Trophoblast cell (in vitro differentiated cells and primary cell): ENCODE measurements around the gene MRPL32.
A peak's percentile ranks its signal among the peaks of the same experiment; 100 is the strongest.

ENCODE experiments used
- DNase-seq, 2 donors: peaks; one replicate each; pipeline ENCODE4 v3.0.0-alpha.2; 2016
- H2AFZ ChIP-seq: 2 replicates; pipeline ENCODE4 v1.6.1; 2013; ENCODE audit warnings: low read length, moderate library complexity, mild to moderate bottlenecking; ENCODE audit not compliant: insufficient read depth, poor library complexity
- H2AK5ac ChIP-seq: 2 replicates; pipeline ENCODE4 v1.6.1; 2013; ENCODE audit warnings: mild to moderate bottlenecking, low read length
- H2BK120ac ChIP-seq: 2 replicates; pipeline ENCODE4 v1.6.1; 2013; ENCODE audit warnings: low read length, mild to moderate bottlenecking, moderate library complexity; ENCODE audit not compliant: insufficient read depth, poor library complexity
- H2BK12ac ChIP-seq: 2 replicates; pipeline ENCODE4 v1.6.1; 2013; ENCODE audit warnings: mild to moderate bottlenecking, low read length, moderate library complexity
- H2BK5ac ChIP-seq: 2 replicates; pipeline ENCODE4 v1.6.1; 2013; ENCODE audit warnings: low read length, low read depth, moderate library complexity, mild to moderate bottlenecking; ENCODE audit not compliant: poor library complexity
- H3K14ac ChIP-seq: 2 replicates; pipeline ENCODE4 v1.6.1; 2013; ENCODE audit warnings: mild to moderate bottlenecking, low read length
- H3K18ac ChIP-seq: 2 replicates; pipeline ENCODE4 v1.6.1; 2013; ENCODE audit warnings: mild to moderate bottlenecking, low read length
- H3K23ac ChIP-seq: 2 replicates; pipeline ENCODE4 v1.6.1; 2013; ENCODE audit warnings: low read length
- H3K27ac ChIP-seq: 2 replicates; pipeline ENCODE4 v1.5.1; 2013; ENCODE audit warnings: low read depth, mild to moderate bottlenecking, inconsistent platforms, low read length, moderate library complexity
- H3K27me3 ChIP-seq: 2 replicates; pipeline ENCODE4 v1.6.1; 2013; ENCODE audit warnings: inconsistent platforms, mild to moderate bottlenecking, low read length, moderate library complexity; ENCODE audit not compliant: insufficient read depth
- H3K36me3 ChIP-seq, 2 experiments: 1 replicate in 1 of 2; 2 replicates in 1 of 2; pipeline ENCODE4 v1.6.1; 2013; ENCODE audit warnings: low read length in 2 of 2, mild to moderate bottlenecking in 2 of 2, moderate library complexity in 1 of 2; ENCODE audit not compliant: insufficient read depth in 2 of 2, control insufficient read depth in 1 of 2
- H3K4ac ChIP-seq: 2 replicates; pipeline ENCODE4 v1.6.1; 2013; ENCODE audit warnings: low read depth, mild to moderate bottlenecking, low read length, moderate library complexity
- H3K4me1 ChIP-seq, 2 experiments: 1 replicate in 1 of 2; 2 replicates in 1 of 2; pipeline ENCODE4 v1.6.1; 2013; ENCODE audit warnings: low read length in 2 of 2, mild to moderate bottlenecking in 2 of 2, moderate library complexity in 1 of 2; ENCODE audit not compliant: insufficient read depth in 2 of 2, control insufficient read depth in 1 of 2
- H3K4me2 ChIP-seq: 2 replicates; pipeline ENCODE4 v1.6.1; 2013; ENCODE audit warnings: inconsistent platforms, mild to moderate bottlenecking, low read length, moderate library complexity
- H3K4me3 ChIP-seq: 2 replicates; pipeline ENCODE4 v1.5.1; 2013; ENCODE audit warnings: mild to moderate bottlenecking, low read depth, low read length, inconsistent platforms
- H3K79me1 ChIP-seq: one replicate; pipeline ENCODE4 v1.6.1; 2013; ENCODE audit warnings: low read length
- H3K79me2 ChIP-seq: 2 replicates; pipeline ENCODE4 v1.6.1; 2013; ENCODE audit warnings: low read length, mild to moderate bottlenecking; ENCODE audit not compliant: control insufficient read depth, insufficient read depth, poor library complexity
- H3K9ac ChIP-seq: 2 replicates; pipeline ENCODE4 v1.6.1; 2013; ENCODE audit warnings: mild to moderate bottlenecking, low read length
- H3K9me3 ChIP-seq: 2 replicates; pipeline ENCODE4 v1.6.1; 2013; ENCODE audit warnings: low read depth, mild to moderate bottlenecking, control low read depth, inconsistent platforms, low read length; ENCODE audit not compliant: insufficient read depth
- H4K12ac ChIP-seq: 2 replicates; pipeline ENCODE4 v1.6.1; 2013; ENCODE audit warnings: low read depth, mild to moderate bottlenecking, low read length, moderate library complexity
- H4K8ac ChIP-seq: 2 replicates; pipeline ENCODE4 v1.6.1; 2013; ENCODE audit warnings: low read depth, mild to moderate bottlenecking, low read length, moderate library complexity
- H4K91ac ChIP-seq: one replicate; pipeline ENCODE4 v1.6.1; 2013; ENCODE audit warnings: low read depth, mild to moderate bottlenecking, low read length, moderate library complexity
- WGBS: extraction: QIAGEN DNeasy Blood & Tissue Kit; methylation state at CpG from one replicate; pipeline ENCODE4 v1.1.7; 2013; ENCODE audit warnings: missing lambda C conversion rate; ENCODE audit not compliant: insufficient read length, insufficient coverage; ENCODE audit errors: extremely low coverage; 5-methylcytosine and 5-hydroxymethylcytosine counted together

Gene MRPL32

DNA sequence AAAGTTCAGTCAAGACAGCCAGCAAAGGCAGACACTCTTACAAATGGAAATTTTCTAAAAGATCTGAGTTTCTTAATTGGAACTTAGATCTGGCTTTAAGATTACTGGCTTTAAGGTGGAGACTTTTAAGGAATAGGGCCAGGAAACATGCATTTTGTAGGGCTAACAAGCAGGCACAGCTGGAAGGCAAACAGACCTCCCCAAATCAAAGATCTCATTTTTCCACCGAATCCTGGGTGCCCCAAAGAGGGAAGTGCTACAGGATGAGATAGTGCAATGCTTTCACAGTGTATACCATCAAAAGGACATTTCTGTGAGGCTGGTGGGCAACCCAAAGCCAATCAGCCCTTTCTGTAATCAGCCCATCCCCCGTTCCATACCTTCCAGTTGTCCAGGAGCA lies 27.4 kb downstream of the MRPL32 start:
- Histone ChIP-seq H3K36me3 (no peaks in the 10 kb centered on the region), H2AK5ac (no peak overlapping the region), H2AFZ (no peak overlapping the region), H3K4me3 (no peak overlapping the region), H2BK12ac (no peak overlapping the region), H3K79me1 (no peaks in the 10 kb centered on the region), H3K14ac (no peak overlapping the region), H3K4me2 (no peak overlapping the region), H4K12ac (no peak overlapping the region), H3K27ac (no peak overlapping the region), H2BK5ac (no peak overlapping the region), H2BK120ac (no peak overlapping the region), H4K91ac (no peak overlapping the region), H3K4ac (no peak overlapping the region), H3K27me3 (no peaks in the 10 kb centered on the region), H3K18ac (no peak overlapping the region), H3K79me2 (no peaks in the 10 kb centered on the region), H4K8ac (no peak overlapping the region), H3K4me1 (peaks cover 0 to under 1% of the 10 kb centered on the region in 2 experiments), H3K9me3 (no peaks in the 10 kb centered on the region), H3K23ac (no peak overlapping the region), H3K9ac (no peak overlapping the region)
- DNase-seq = no peak
- no CpG with 5 or more reads among the region's 2 CpGs for WGBS

DNA sequence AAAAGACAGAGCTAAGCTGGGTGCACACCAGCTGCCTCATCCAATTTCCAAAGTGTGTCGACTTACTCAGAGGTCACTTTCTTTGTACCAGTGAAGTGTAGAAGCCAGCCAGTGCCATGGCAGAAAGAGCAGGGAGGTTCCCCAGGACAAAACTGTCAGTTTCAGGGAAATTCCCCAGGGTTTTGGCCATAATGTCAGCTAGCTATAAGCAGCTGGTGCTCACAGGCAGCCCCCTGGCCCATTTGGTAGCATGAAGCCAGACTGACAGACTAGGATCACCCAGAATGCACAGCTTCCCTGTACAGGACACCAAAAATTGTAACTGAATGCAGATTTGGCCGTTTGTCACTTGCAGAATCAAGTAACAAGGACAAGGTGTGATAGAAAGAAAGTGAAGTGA lies 28.6 kb downstream of the MRPL32 start:
- Histone ChIP-seq H2AK5ac (no peak overlapping the region), H3K18ac (no peak overlapping the region), H4K12ac (no peak overlapping the region), H4K91ac (no peak overlapping the region), H3K27me3 (no peaks in the 10 kb centered on the region), H2BK12ac (no peak overlapping the region), H3K4me2 (no peak overlapping the region), H3K23ac (no peak overlapping the region), H4K8ac (no peak overlapping the region), H2AFZ (no peak overlapping the region), H2BK5ac (no peak overlapping the region), H3K9ac (no peak overlapping the region), H3K4ac (no peak overlapping the region), H3K4me1 (peaks cover 5 to 8% of the 10 kb centered on the region in 2 experiments), H3K9me3 (no peaks in the 10 kb centered on the region), H3K4me3 (no peak overlapping the region), H3K14ac (no peak overlapping the region), H3K79me2 (no peaks in the 10 kb centered on the region), H3K36me3 (no peaks in the 10 kb centered on the region), H3K27ac (no peak overlapping the region), H3K79me1 (no peaks in the 10 kb centered on the region), H2BK120ac (no peak overlapping the region)
- no CpG with 5 or more reads among the region's 2 CpGs for WGBS
- DNase-seq = no peak

DNA sequence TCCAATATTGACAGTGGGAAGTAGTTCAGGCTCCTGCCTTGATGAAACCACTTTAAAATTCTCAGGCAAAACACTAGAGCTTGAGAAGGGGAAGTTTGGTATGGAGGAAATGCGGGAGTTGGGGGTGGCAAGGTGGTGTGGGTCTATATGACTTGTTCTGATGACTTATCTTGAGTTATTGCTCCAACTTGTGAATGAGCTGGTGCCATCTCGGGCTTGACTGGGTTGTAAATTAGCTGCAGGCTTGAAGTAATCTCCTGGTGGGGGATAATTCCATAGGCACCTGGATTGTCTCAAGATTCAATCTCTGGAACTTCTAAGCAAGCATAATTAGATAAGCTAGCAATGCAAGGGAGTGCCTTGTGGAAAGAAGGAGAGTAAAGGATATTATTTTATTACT lies 29.0 kb downstream of the MRPL32 start:
- DNase-seq = peak; percentile 37 to 55
- no peak overlapping the region for H2BK120ac ChIP-seq
- no peak overlapping the region for H2BK12ac ChIP-seq
- no peak overlapping the region for H3K14ac ChIP-seq
- WGBS = no CpG with 5 or more reads among the region's 2 CpGs
- no peak overlapping the region for H3K4me2 ChIP-seq
- no peaks in the 10 kb centered on the region for H3K36me3 ChIP-seq
- H4K12ac ChIP-seq = no peak overlapping the region
- H3K4me1 ChIP-seq = peaks cover 5 to 8% of the 10 kb centered on the region in 2 experiments
- no peak overlapping the region for H4K8ac ChIP-seq
- no peaks in the 10 kb centered on the region for H3K9me3 ChIP-seq
- no peaks in the 10 kb centered on the region for H3K79me1 ChIP-seq
- no peak overlapping the region for H4K91ac ChIP-seq
- no peak overlapping the region for H3K9ac ChIP-seq
- H3K18ac ChIP-seq = no peak overlapping the region
- no peak overlapping the region for H3K4me3 ChIP-seq
- H3K27ac ChIP-seq = no peak overlapping the region
- no peak overlapping the region for H2AK5ac ChIP-seq
- H3K4ac ChIP-seq = no peak overlapping the region
- no peak overlapping the region for H2AFZ ChIP-seq
- H3K27me3 ChIP-seq = no peaks in the 10 kb centered on the region
- H2BK5ac ChIP-seq = no peak overlapping the region
- H3K23ac ChIP-seq = no peak overlapping the region
- H3K79me2 ChIP-seq = no peaks in the 10 kb centered on the region

DNA sequence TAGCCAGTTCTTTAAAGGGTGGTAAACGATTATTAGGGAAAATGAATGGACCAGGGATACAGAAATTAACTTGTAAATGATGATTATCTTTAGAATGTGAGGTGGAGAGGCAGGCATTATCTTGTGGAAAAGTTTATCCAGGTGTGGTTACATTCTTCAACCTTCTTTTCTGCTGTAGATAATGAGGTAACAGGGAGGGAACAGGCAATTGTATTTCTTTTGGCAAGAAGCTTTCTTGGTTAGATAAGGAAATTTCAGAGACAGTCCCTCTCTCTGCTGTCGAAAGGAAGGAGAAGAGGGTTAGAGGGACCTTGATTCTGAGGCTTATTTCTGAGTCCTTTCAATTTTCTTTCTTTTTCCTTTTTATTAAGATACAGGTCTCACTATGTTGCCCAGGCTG lies 32.1 kb downstream of the MRPL32 start:
- Histone ChIP-seq H3K27me3 (no peaks in the 10 kb centered on the region), H3K9me3 (no peaks in the 10 kb centered on the region), H3K79me1 (no peaks in the 10 kb centered on the region), H3K9ac (no peak overlapping the region), H3K23ac (no peak overlapping the region), H3K27ac (peak overlapping the region; percentile 43), H3K36me3 (no peaks in the 10 kb centered on the region), H4K12ac (no peak overlapping the region), H3K14ac (no peak overlapping the region), H3K4me3 (no peak overlapping the region), H3K4ac (no peak overlapping the region), H3K4me1 (peaks cover 5 to 8% of the 10 kb centered on the region in 2 experiments), H3K4me2 (no peak overlapping the region), H2AK5ac (no peak overlapping the region), H4K91ac (no peak overlapping the region), H3K18ac (no peak overlapping the region), H2AFZ (no peak overlapping the region), H2BK12ac (no peak overlapping the region), H3K79me2 (no peaks in the 10 kb centered on the region), H2BK5ac (no peak overlapping the region), H4K8ac (no peak overlapping the region), H2BK120ac (no peak overlapping the region)
- WGBS = 100% methylated on average over 1 of the region's 2 CpGs
- DNase-seq = no peak
